ENCODE data around the gene MBD3L2B.

MBD3L2B gene

DNA sequence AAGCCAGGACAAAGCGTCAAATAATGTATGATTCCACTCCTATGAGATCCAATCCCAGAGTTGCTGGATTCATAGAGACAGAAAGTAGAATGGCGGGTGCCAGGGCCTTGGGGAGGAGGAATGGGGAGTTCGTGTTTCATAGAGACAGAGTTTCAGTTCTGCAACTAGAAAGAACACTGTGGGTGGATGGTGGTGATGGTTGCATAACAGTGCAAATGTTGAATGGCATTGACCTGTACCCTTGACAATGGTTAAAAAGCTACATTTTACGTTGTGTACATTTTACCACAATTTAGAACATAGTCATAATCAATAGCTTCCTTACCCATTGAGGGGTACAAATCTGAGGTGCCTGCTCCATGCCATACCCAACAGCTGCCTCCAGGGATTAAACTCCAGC lies 33.4 kb downstream of the MBD3L2B start:
- no peak overlapping the region for H3K4me3 ChIP-seq (replicated peaks; ENCODE audit: low read depth, low read length)
- TF ChIP-seq, protein P1, sequence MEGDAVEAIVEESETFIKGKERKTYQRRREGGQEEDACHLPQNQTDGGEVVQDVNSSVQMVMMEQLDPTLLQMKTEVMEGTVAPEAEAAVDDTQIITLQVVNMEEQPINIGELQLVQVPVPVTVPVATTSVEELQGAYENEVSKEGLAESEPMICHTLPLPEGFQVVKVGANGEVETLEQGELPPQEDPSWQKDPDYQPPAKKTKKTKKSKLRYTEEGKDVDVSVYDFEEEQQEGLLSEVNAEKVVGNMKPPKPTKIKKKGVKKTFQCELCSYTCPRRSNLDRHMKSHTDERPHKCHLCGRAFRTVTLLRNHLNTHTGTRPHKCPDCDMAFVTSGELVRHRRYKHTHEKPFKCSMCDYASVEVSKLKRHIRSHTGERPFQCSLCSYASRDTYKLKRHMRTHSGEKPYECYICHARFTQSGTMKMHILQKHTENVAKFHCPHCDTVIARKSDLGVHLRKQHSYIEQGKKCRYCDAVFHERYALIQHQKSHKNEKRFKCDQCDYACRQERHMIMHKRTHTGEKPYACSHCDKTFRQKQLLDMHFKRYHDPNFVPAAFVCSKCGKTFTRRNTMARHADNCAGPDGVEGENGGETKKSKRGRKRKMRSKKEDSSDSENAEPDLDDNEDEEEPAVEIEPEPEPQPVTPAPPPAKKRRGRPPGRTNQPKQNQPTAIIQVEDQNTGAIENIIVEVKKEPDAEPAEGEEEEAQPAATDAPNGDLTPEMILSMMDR (IDR thresholded peaks at IDR 0.05; ENCODE audit: low read depth, low read length, missing control alignments): no peak
- no peak for DNase-seq (ENCODE audit: extremely low read depth, low read depth)

DNA sequence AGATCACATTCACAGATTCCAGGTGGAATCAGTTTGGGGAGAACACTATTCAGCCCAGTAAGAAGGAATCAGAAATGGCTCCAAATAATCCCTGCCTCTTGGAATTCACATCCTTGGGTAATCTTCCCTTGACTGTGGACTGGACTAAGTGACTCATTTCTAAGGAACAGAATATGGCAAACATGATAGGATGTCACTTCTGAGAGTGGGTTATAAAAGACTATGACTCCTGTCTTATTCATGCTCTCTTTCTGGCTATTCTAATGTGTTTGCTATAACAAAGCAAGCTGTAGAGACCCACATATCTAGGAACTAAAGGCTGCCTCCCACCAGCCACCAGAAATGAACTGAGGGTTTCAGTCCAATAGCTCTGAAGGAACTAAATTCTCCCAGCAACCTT lies 37.8 kb downstream of the MBD3L2B start:
- no peak overlapping the region for H3K4me3 ChIP-seq (replicated peaks; ENCODE audit: low read depth, low read length)
- TF ChIP-seq, protein P1 (IDR thresholded peaks at IDR 0.05; ENCODE audit: low read depth, low read length, missing control alignments): no peak
- no peak for DNase-seq (ENCODE audit: extremely low read depth, low read depth)

DNA sequence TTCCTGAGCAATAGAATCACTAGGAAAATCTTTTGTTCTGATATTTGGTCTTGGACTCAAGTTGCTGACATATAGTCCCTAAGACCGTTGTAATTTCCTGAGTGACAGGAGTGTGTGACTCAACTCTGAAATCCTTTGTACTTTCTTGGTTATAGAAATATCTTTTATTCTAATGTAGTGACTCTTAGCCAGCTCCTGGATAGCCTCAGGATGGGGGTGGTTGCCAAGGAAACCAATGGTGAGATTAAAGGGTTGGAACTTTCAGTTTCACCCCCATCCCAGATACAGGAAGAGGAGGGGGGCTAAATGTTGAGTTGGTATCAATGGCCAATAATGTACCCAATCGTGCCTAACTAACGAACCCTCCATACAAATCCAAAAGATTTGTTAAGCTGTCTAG lies 41.8 kb downstream of the MBD3L2B start:
- no peak for DNase-seq (ENCODE audit: extremely low read depth, low read depth)
- H3K4me3 ChIP-seq (replicated peaks; ENCODE audit: low read depth, low read length): no peak overlapping the region
- TF ChIP-seq, protein P1 (IDR thresholded peaks at IDR 0.05; ENCODE audit: low read depth, low read length, missing control alignments): no peak

DNA sequence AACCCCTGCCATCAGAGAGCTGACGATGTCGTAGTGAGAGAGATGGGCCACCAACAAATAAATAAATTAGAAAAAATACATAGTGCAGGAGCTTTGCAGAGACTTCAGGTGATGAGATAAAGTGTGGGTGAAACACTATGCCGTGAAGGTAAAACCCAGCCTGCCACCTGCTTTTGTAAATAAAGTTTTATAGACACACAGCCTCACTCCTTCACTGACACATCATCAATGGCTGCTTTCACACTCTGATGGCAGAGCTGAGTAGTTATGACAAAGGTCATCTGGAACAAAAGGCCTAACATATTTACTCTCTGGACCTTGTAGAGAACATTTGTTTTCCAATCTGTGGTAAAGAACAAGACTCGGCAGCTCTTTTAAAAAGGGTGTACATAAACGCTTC lies 45.0 kb downstream of the MBD3L2B start:
- TF ChIP-seq, protein P1 (IDR thresholded peaks at IDR 0.05; ENCODE audit: low read depth, low read length, missing control alignments): no peak
- no peak overlapping the region for H3K4me3 ChIP-seq (replicated peaks; ENCODE audit: low read depth, low read length)
- DNase-seq (ENCODE audit: extremely low read depth, low read depth): no peak

DNA sequence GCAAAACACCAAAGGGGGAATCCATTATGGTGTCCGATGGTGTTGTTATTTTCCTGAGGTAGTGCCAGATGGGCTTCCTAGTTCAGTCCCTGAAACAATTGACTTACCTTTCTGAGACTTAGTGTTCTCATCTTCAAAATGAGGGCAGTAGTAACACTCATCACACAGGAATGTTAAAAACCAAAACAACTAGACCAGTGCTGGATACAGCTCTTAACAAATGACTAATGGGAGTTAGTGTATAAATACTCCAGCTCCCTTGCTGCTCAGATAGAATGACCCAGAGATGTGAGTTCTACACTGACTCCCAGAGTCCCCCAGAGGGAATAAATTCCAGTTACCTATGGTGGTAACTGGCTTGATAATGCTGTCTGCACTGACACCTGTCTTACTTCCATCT lies 49.9 kb downstream of the MBD3L2B start:
- TF ChIP-seq, protein P1 (IDR thresholded peaks at IDR 0.05; ENCODE audit: low read depth, low read length, missing control alignments): no peak
- DNase-seq (ENCODE audit: extremely low read depth, low read depth): no peak
- no peak overlapping the region for H3K4me3 ChIP-seq (replicated peaks; ENCODE audit: low read depth, low read length)

DNA sequence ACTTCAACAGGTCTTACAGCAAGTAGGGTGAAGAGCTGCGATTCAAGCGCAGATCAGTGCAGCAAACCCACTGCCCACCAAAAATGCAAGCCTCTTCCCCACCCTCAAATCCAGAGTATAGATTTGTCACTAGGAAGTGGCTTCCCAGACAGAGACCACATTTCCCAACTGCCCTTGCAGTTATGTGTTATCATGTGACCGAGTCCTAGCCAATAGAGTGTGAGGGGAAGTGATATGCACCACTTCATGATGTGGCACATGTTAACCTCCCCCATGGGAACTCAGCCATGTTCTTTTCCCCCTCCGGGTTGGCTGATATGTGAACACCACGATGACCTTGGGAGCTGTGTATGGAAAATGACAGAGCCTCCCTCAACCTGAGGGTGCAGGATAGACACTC lies 50.8 kb downstream of the MBD3L2B start:
- TF ChIP-seq, protein P1 (IDR thresholded peaks at IDR 0.05; ENCODE audit: low read depth, low read length, missing control alignments): no peak
- no peak overlapping the region for H3K4me3 ChIP-seq (replicated peaks; ENCODE audit: low read depth, low read length)
- no peak for DNase-seq (ENCODE audit: extremely low read depth, low read depth)

DNA sequence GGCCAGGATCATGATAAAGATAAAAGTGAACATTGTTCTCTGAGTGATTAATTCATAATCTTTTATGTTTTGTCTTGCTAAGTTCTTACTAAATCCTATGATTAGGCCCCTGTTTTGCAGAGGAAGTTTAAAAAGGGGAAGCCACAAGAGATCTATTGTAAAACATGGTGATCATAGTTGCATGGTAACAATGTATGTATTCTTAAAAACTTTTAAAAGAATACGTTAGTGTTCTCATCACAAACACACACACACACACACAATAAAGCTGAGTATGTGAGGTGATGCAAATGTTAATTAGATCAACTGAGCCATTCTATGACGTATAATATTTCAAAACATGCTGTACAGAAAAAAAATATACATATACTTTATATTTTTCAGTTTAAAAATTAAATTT lies 51.2 kb downstream of the MBD3L2B start:
- TF ChIP-seq, protein P1 (IDR thresholded peaks at IDR 0.05; ENCODE audit: low read depth, low read length, missing control alignments): no peak
- no peak overlapping the region for H3K4me3 ChIP-seq (replicated peaks; ENCODE audit: low read depth, low read length)
- no peak for DNase-seq (ENCODE audit: extremely low read depth, low read depth)
